HS-27A (cell line): ENCODE data around the gene PRELID1.
"Not testable (repeated sequence)": the region's sequence is repeated elsewhere in the genome, so short reads cannot be mapped to it uniquely, and the experiment has no call there.

Experiments
- DNase-seq: peaks from one replicate; pipeline ENCODE4 v3.0.0-alpha.2; 2012; ENCODE audit warnings: low read depth, missing footprints

Gene PRELID1

GRCh38 chr5:177300236-177300880, 3.2 kb upstream of the PRELID1 start:
- DNase-seq: no peak

GRCh38 chr5:177300951-177301350, 2.6 kb upstream of the PRELID1 start:
- no peak for DNase-seq

- no peak for DNase-seq
Measured at GRCh38 chr5:177301503-177302165, 2.0 kb upstream of the PRELID1 start.

- no peak for DNase-seq
Measured at GRCh38 chr5:177302354-177303110, 1.1 kb upstream of the PRELID1 start.

- DNase-seq: no peak
Measured at GRCh38 chr5:177303925-177304391, 359 bp downstream of the PRELID1 start.

GRCh38 chr5:177304392-177305119, 957 bp downstream of the PRELID1 start:
- DNase-seq: no peak

- DNase-seq: not testable (repeated sequence)
Measured at GRCh38 chr5:177306103-177306640, 2.6 kb downstream of the PRELID1 start.

GRCh38 chr5:177306674-177307543, 3.3 kb downstream of the PRELID1 start:
- DNase-seq: no peak

- DNase-seq: no peak
Measured at GRCh38 chr5:177307544-177308363, 4.2 kb downstream of the PRELID1 start.

GRCh38 chr5:177308740-177309139, 5.1 kb downstream of the PRELID1 start:
- no peak for DNase-seq

- no peak for DNase-seq
Measured at GRCh38 chr5:177309351-177310191, 6.0 kb downstream of the PRELID1 start.

- DNase-seq: no peak
Measured at GRCh38 chr5:177310332-177310731, 6.7 kb downstream of the PRELID1 start.

GRCh38 chr5:177310757-177311391, 7.3 kb downstream of the PRELID1 start:
- no peak for DNase-seq

GRCh38 chr5:177311392-177311722, 7.8 kb downstream of the PRELID1 start:
- no peak for DNase-seq

GRCh38 chr5:177311723-177312648, 8.4 kb downstream of the PRELID1 start, which contains the start of gene MXD3:
Gene MXD3, minus strand, starts transcription at chr5:177311898. Its CDS starts 68 bp downstream, at chr5:177311830.
- peak; percentile 62 for DNase-seq

GRCh38 chr5:177312649-177313181, 9.1 kb downstream of the PRELID1 start:
- DNase-seq: no peak

- no peak for DNase-seq
Measured at GRCh38 chr5:177313561-177314259, 10.1 kb downstream of the PRELID1 start.
